Suprapubic skin (tissue), 4 donors: ENCODE measurements around the gene MDM4.

Experiments
- CTCF ChIP-seq, 2 donors: fragments of 200-600 bp in 1 of 2; fragments of 450-650 bp in 1 of 2; sonication (generic) in 1 of 2; IDR thresholded peaks; one replicate each; pipeline ENCODE4 v1.5.1; 2016 to 2019; ENCODE audit warnings: antibody characterized with exemption in 2 of 2, mild to moderate bottlenecking in 1 of 2, moderate library complexity in 1 of 2
- EP300 ChIP-seq: sonication (generic); formaldehyde crosslinking; IDR thresholded peaks from one replicate; pipeline ENCODE4 v1.6.1; 2017; ENCODE audit warnings: antibody characterized with exemption
- POLR2A ChIP-seq, 2 donors: fragments of 450-650 bp; IDR thresholded peaks; one replicate each; pipeline ENCODE4 v1.6.1; 2017; ENCODE audit warnings: antibody characterized with exemption in 2 of 2, mild to moderate bottlenecking in 2 of 2, moderate library complexity in 2 of 2
- POLR2AphosphoS5 ChIP-seq, 3 donors: sonication (generic); formaldehyde crosslinking; IDR thresholded peaks; one replicate each; pipeline ENCODE4 v1.6.1; 2017; ENCODE audit warnings: antibody characterized with exemption in 3 of 3

- TF ChIP-seq CTCF (IDR thresholded peaks at IDR 0.05) (no peak), POLR2AphosphoS5 (IDR thresholded peaks at IDR 0.05) (no peak), POLR2A (IDR thresholded peaks at IDR 0.05) (no peak), EP300 (no peak)
These were observed 4.8 kb upstream of the MDM4 start for GRCh38 chr1:204511366-204511765.
